Activated CD4-positive, CD25-positive, alpha-beta regulatory T cell treated with anti-CD3 and anti-CD28 coated beads, Interleukin-2, amount 50 U/mL, for 24 hours (primary cell): ENCODE data around the gene POR.
"Not testable (repeated sequence)": the region's sequence is repeated elsewhere in the genome, so short reads cannot be mapped to it uniquely, and the experiment has no call there.

ENCODE experiments used
- ATAC-seq, 2 donors: fragments of 150-1000 bp; cut with Tn5 transposase; one replicate each; pipeline ENCODE4 v1.10.0; 2021; ENCODE audit warnings: mild to moderate bottlenecking in 1 of 2, moderate library complexity in 1 of 2

Gene POR

GRCh38 chr7:75993689-75994387 is 78.9 kb downstream of the POR start:
- peak in 1 of 2 donors; percentile 12 for ATAC-seq

- ATAC-seq = peak; percentile 98 to 99
These were observed 79.6 kb downstream of the POR start, which contains the start of gene TMEM120A for GRCh38 chr7:75994388-75995051. TSS of gene TMEM120A (minus strand) at chr7:75994595. CDS start at chr7:75994570, 25 bp downstream.

DNA sequence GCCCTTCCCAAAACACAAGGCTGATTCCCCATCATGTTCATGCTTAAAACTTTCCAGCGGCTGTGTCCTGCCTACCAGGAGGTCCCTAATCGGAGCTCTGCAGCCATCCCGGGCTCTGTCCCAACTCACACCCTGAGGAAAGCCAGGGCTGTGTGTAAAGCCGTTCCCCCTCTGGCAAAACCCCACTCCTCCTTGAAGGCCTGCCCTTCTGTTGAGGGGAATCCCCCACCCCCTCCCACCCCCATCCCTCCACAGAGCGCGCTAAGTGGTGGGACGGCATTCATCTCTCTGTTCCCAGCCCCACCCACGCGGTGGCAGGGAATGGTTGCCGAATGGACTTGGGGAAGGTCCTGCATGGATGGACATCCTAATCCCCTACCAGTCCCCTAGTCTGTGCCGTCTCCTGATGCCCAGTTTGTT is 80.1 kb downstream of the POR start:
- ATAC-seq = no peak

- no peak for ATAC-seq
These were observed 81.0 kb downstream of the POR start for GRCh38 chr7:75995996-75996395.

- ATAC-seq = no peak
These were observed 81.5 kb downstream of the POR start for GRCh38 chr7:75996476-75996875.

DNA sequence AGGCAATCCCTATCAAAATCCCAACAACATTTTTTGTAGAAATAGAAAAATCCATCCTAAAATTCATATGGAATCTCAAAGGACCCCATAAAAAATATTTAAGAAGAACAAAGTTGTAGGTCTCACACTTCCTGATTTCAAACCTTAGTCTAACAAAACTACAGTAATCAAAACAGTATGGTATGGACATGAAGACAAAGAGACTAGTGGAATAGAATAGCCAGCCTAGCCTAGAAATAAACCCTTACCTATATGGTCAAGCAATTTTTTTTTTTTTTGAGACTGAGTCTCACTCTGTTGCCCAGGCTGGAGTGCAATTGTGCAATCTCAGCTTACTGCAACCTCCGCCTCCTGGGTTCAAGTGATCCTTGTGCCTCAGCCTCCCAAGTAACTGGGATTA is 83.1 kb downstream of the POR start:
- ATAC-seq = no peak

GRCh38 chr7:76000566-76000965 is 85.6 kb downstream of the POR start:
- ATAC-seq = no peak

GRCh38 chr7:76002139-76002538 is 87.2 kb downstream of the POR start:
- ATAC-seq = no peak

GRCh38 chr7:76002822-76003221 is 87.9 kb downstream of the POR start:
- no peak for ATAC-seq

DNA sequence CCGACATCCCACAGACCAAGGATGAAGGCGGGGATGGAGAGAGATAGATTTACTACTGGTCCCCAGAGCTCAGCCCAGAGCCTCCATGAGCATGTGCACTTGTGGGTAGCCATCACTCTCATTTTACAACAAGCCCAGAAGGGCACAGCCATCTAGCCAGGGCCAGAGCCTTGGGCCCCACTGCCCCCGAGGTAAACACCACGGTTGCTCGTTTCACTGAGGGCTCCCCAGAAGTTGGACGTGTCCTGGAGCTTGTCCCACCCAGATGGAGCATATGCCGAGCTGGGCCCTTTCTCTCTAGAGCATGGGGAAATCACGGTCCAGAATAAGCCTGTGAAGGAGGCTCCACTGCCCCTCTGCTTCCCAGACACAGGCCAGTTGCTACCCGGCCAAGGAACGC is 88.4 kb downstream of the POR start:
- no peak for ATAC-seq

GRCh38 chr7:76005004-76005403 is 90.0 kb downstream of the POR start:
- not testable (repeated sequence) for ATAC-seq

DNA sequence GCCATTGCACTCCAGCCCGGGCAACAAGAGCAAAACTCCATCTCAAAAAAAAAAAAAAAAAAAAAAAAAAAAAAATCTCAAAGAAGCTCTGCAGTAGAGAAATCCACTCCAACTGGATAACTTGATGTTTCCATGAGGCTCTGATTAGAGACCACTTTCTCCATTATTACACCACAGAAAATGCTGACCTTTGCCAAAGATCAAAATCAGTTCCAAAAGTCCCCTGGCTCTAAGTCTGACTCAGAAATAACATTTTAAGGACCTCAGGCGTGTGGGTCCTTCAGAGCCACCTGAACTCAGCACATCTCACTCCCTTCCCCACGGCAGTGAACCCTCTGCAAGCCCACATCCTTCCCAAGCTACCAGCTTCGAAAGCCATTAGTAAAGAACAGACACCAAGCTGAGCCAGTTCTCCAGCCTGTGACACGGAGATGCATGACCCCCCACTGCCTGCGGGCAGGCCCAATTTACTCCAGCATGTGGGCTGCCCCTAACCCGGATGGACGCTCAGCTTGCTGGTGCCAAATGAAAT is 93.3 kb downstream of the POR start:
- peak; percentile 32 to 44 for ATAC-seq

DNA sequence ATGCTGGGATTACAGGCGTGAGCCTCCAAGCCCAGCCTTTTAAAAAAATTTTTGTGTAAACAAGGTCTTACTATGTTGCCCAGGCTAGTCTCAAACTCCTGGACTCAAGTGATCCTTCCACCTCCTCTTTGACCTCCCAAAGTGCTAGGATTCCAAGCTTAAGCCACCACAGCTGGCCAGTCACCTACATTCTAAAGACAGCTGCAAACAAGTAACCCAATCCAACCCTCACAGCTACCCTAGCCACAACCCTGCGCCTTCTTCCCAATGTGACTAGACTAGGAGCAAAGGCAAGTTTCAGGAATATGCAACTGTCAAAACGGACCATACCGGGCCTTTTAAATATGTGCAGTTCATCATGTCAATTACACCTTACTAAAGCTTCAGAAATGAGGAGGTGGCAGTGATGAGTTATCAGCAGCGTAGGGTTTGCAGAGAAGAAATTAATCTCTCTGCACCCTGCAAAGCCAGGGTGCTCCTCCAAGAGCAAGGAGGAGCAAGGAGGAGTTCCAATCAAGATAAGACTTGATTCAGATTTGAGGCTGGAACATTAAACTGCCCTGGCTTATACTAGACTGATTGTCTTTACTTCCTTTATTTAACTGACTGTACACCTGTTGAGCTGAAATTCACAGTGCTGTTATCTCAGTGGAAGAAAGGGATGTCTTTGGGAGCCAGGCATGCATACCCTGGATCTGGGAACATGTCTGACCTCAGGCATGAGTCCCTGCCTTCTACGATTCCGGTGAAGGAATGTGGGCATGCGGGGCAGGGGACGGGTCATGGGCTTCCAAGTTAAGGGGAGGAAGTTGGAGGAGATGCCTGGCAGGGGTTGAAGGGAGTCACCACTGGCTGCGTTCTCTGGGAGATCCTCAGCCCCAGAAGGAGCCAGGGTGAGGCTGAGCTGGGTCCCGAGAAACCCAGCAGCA is 95.0 kb downstream of the POR start:
- ATAC-seq = no peak

GRCh38 chr7:76011442-76011861 is 96.5 kb downstream of the POR start:
- ATAC-seq = no peak

DNA sequence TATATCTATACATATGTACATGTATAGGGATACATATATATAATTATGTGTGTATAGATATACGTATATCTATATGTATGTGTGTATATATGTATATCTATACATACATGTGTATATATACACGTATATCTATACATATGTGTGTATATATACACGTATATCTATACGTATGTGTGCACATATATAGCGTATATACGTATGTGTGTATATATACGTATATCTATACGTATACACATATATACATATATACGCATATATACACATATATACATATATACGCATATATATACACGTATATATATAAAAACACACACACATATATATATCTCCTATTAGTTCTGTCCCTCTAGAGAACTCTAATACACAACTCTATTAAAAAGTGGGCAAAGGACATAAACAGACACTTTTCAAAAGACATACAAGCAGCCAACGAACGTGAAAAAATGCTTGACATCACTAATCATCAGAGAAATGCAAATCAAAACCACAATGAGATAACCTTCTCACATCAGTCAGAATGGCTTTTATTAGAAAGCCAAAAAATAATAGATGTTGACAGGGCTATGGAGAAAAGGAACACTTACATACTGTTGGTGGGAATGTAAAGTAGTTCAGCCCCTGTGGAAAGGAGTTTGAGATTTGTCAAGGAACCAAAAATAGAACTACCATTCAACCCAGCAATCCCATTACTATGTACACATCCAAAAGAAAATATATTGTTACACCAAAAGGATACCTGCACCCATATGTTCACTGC is 101.4 kb downstream of the POR start:
- ATAC-seq = no peak

- not testable (repeated sequence) for ATAC-seq
These were observed 103.6 kb downstream of the POR start for GRCh38 chr7:76018520-76018919.

DNA sequence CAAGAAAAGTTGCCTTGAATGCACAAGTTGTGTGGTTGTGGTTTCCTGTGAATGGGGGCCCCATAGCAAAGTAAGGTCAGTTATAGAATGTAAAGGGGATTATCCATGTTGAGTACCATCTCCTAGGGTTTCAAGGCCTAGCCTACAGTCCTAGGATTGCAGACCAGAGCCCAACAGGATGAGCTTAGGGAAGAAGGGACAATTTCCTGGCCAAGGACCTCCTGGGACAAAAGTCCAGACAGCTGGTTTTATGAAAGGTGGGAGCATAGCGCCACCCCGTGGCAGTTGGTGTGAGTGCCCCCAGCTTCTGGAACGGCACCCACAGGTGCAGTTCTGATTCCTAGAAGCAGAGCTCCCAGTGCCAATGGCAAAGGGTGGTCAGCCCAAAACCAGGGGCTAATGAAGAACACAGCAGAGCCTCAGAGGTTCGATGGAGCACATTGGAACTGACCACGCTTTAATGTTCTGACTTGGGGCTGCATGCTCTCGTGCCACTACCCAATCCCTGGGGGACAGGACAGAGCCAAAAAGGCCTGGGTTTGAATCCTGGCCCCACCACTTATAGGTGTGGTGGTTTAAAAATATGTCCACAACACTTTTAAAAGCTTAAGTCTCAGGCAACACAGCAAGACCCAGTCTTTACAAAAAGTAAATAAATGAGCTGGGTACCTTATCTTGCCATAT is 105.2 kb downstream of the POR start:
- peak in 1 of 2 donors; percentile 33 for ATAC-seq

DNA sequence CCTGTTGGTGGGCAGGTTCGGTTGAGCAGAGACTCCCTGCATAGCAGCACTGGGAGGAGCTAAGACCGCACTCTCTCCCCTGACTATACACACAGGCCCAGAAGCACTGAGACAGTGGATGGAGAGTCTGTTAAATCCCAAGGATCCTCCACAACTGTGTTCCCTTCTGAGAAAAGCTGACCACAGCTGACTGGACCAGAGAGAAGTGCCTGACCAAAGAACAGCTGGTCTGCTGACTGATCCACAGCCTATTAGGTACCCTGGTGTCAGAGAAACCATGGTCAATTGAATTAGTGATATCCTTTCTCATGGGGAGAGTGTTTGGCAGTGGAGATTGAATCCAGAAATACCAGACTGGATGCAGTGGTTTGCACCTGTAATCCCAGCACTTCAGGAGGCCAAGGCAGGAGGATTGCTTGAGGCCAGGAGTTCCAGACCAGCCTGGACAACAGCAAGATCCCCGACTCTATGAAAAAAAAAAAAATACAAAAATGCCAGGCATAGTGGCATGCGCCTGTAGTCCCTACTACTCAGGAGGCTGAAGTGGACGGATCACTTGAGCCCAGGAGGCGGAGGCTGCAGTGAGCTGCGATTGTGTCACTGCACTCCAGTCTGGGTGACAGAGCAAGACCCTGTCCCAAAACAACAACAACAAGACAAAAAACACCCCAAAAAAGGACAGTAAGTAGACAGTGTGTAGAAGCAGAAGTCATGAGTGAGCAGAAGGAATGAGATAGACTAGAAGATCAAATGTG is 107.2 kb downstream of the POR start:
- no peak for ATAC-seq

GRCh38 chr7:76023002-76023401 is 108.0 kb downstream of the POR start:
- ATAC-seq = no peak

- not testable (repeated sequence) for ATAC-seq
These were observed 114.7 kb downstream of the POR start for GRCh38 chr7:76029682-76030081.

DNA sequence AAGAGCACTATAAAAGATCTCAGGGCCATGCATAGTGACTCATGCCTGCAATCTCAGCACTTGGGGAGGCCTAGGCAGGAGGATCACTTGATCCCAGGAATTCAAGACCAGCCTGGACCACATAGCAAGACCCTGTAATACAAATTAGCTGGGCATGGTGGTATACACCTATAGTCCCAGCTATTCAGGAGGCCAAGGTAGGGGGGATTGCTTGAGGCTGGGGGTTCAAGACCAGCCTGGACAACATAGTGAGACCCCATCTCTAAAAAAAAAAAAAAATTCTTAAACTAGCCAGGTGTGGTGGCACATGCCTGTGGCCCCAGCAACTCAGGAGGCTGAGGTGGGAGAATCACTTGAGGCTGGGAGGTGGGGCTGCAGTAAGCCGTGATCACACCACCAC is 117.0 kb downstream of the POR start:
- no peak for ATAC-seq
